Activated CD8-positive, alpha-beta T cell treated with anti-CD3 and anti-CD28 coated beads for 36 hours (primary cell): ENCODE data around the gene LRPAP1. TPM values are rescaled to one million over a fixed set of nuclear protein-coding genes. Genes with fewer than 3 reads are reported as not detected.

Experiments
- ATAC-seq: fragments of 200-7000 bp; cut with Tn5 transposase; one replicate; pipeline ENCODE4 v1.10.0; 2021; ENCODE audit warnings: mild to moderate bottlenecking, moderate library complexity
- CTCF ChIA-PET: fragments of 350-600 bp; sonication (Branson Sonifier 250); formaldehyde crosslinking; loops from one replicate; lab custom pipeline; 2021; ENCODE audit warnings: antibody characterized with exemption; lab: Charles Lee
- POLR2A ChIA-PET: fragments of 350-600 bp; sonication (Branson Sonifier 250); formaldehyde crosslinking; loops from one replicate; lab custom pipeline; 2021; ENCODE audit warnings: antibody characterized with exemption; lab: Charles Lee
- DNase-seq: peaks from one replicate; pipeline ENCODE4 v3.0.0-alpha.2; 2020
- H3K27ac Mint-ChIP-seq: one replicate; pipeline ENCODE4 v1.8.0; 2021; ENCODE audit warnings: mild to moderate bottlenecking, mixed read lengths
- H3K27me3 Mint-ChIP-seq: one replicate; pipeline ENCODE4 v1.8.0; 2021; ENCODE audit warnings: mixed read lengths
- H3K36me3 Mint-ChIP-seq: one replicate; pipeline ENCODE4 v1.8.0; 2021; ENCODE audit warnings: low read depth, mixed read lengths
- H3K4me1 Mint-ChIP-seq: one replicate; pipeline ENCODE4 v1.8.0; 2021; ENCODE audit warnings: low read depth, mixed read lengths
- H3K4me3 Mint-ChIP-seq: one replicate; pipeline ENCODE4 v1.8.0; 2021; ENCODE audit warnings: mild to moderate bottlenecking, moderate library complexity, mixed read lengths
- H3K9me3 Mint-ChIP-seq: one replicate; pipeline ENCODE4 v1.8.0; 2021; ENCODE audit warnings: mixed read lengths
- CTCF ChIP-seq: fragments of 200-600 bp; IDR thresholded peaks from one replicate; pipeline ENCODE4 v1.8.0; 2022; ENCODE audit warnings: antibody characterized with exemption, mild to moderate bottlenecking
- intact Hi-C: fragments of 100-400 bp; cut with micrococcal nuclease; formaldehyde crosslinking; loops from one replicate; pipeline ENCODE4 v1.10.0; 2022
- total RNA-seq, 2 experiments: library from RNA; stranded (reverse); gene quantifications; one replicate each; pipeline ENCODE4 v1.2.3, GENCODE V29; 2021

Gene LRPAP1
- total RNA-seq, 2 experiments from 2014 or later, result 46.0 to 49.8 TPM

GRCh38 chr4:3467601-3468031 lies 64.6 kb downstream of the LRPAP1 start:
- Mint-ChIP-seq H3K36me3 (no peaks in the 10 kb centered on the region), H3K27ac (no peak overlapping the region)
- CTCF ChIA-PET, result no interaction called here

GRCh38 chr4:3466691-3467600 lies 65.3 kb downstream of the LRPAP1 start:
- no peak for ATAC-seq
- ChIA-PET POLR2A (no interaction called here), CTCF (no interaction called here)
- peaks cover 8% of the 10 kb centered on the region for H3K27me3 Mint-ChIP-seq
- intact Hi-C loops, result no loop called here
- H3K27ac Mint-ChIP-seq, result no peak overlapping the region
- no peak for TF ChIP-seq CTCF
- no peaks in the 10 kb centered on the region for H3K36me3 Mint-ChIP-seq
- no peak overlapping the region for H3K4me3 Mint-ChIP-seq
- no peaks in the 10 kb centered on the region for H3K9me3 Mint-ChIP-seq
- no peak for DNase-seq
- H3K4me1 Mint-ChIP-seq, result no peaks in the 10 kb centered on the region

More at GRCh38 chr4:3467601-3468031, 64.6 kb downstream of the LRPAP1 start:
- intact Hi-C loops, result no loop called here
- H3K4me3 Mint-ChIP-seq, result no peak overlapping the region
- POLR2A ChIA-PET, result no interaction called here
- no peaks in the 10 kb centered on the region for H3K4me1 Mint-ChIP-seq
- no peaks in the 10 kb centered on the region for H3K9me3 Mint-ChIP-seq
- H3K27me3 Mint-ChIP-seq, result peaks cover 6% of the 10 kb centered on the region
- no peak for TF ChIP-seq CTCF
- no peak for ATAC-seq
- no peak for DNase-seq

- no peak for TF ChIP-seq CTCF
- CTCF ChIA-PET, result no interaction called here
- Mint-ChIP-seq H3K4me1 (no peaks in the 10 kb centered on the region), H3K4me3 (no peak overlapping the region), H3K9me3 (no peaks in the 10 kb centered on the region), H3K27ac (no peak overlapping the region), H3K36me3 (no peaks in the 10 kb centered on the region), H3K27me3 (peaks cover 8% of the 10 kb centered on the region)
- intact Hi-C loops, result no loop called here
- ATAC-seq, result no peak
- DNase-seq, result no peak
- POLR2A ChIA-PET, result no interaction called here
These were observed 66.2 kb downstream of the LRPAP1 start for GRCh38 chr4:3465698-3466671.

GRCh38 chr4:3464911-3465697 lies 67.1 kb downstream of the LRPAP1 start:
- no peaks in the 10 kb centered on the region for H3K4me1 Mint-ChIP-seq
- H3K4me3 Mint-ChIP-seq, result no peak overlapping the region
- no peaks in the 10 kb centered on the region for H3K36me3 Mint-ChIP-seq
- ChIA-PET CTCF (no interaction called here), POLR2A (no interaction called here)
- H3K9me3 Mint-ChIP-seq, result no peaks in the 10 kb centered on the region
- intact Hi-C loops, result no loop called here
- no peak for TF ChIP-seq CTCF
- peaks cover 9% of the 10 kb centered on the region for H3K27me3 Mint-ChIP-seq
- H3K27ac Mint-ChIP-seq, result no peak overlapping the region
- ATAC-seq (no peak), DNase-seq (no peak)
